ENCODE data around the gene EFEMP2.

- TF ChIP-seq CTCF (IDR thresholded peaks at IDR 0.05) (no peak), ZFX (IDR thresholded peaks at IDR 0.05; ENCODE audit: borderline replicate concordance) (no peak)
Measured at GRCh38 chr11:65917077-65917433, 44.5 kb upstream of the EFEMP2 start.

Data from 22Rv1 (cell line).